ENCODE data around the gene HSD17B2. TPM values are rescaled to one million over a fixed set of nuclear protein-coding genes. Genes with fewer than 3 reads are reported as not detected.

Gene HSD17B2
- total and polyA plus RNA-seq, 4 donors: 47.7 to 126 (median 103) TPM

DNA sequence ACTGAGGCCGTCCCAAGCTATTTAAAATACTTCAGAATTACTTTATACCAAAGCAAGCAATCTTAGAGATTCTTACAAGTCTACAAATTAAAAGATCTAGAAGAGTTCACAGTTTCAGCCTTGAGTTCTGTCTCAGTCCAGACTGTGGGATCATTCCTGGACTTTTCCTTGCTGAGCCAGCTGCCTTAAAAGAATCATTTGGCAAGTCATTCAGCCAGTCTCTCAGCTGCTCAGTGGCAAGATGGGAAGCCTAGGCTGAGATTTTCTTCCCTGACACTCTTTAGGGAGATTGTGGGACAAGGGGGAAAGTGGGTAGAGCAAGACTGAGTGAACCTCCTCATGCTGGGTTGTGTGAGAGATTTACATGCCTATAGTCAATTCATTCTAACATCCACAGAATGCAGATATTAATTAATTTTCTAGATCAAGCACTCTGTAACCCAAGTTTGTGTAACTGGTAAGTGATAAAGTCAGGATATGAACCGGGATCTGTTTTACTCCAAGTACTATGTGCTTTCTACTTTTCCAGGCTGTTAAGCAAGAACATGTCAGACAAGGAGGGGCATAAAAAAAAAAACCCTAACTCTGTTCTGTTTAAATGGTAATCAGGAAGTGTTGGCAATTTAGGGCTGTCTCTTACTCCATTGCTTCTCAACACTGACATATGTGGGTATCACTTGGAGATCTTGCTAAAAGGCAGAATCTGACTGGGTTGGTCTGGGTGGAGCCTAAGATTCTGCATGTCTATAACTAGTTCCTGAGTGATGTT is 50.1 kb downstream of the HSD17B2 start:
- Histone ChIP-seq H3K9me3 (ENCODE audit: control insufficient read depth in 4 of 4, low read length in 3 of 4) (no peaks in the 10 kb centered on the region), H3K4me1 (ENCODE audit: control insufficient read depth in 4 of 4, insufficient read depth in 4 of 4, low read length in 3 of 4) (peaks cover 10 to 76% (median 55%) of the 10 kb centered on the region in 4 donors), H3K27me3 (ENCODE audit: control insufficient read depth in 4 of 4, insufficient read depth in 4 of 4, low read length in 3 of 4) (no peaks in the 10 kb centered on the region), H3K9ac (ENCODE audit: low read depth in 1 of 2, low read length in 2 of 2) (no peak overlapping the region), H3K36me3 (ENCODE audit: control insufficient read depth in 4 of 4, insufficient read depth in 3 of 4, low read depth in 1 of 4, low read length in 3 of 4) (peaks cover 0 to 4% (median 1%) of the 10 kb centered on the region in 4 donors), H3K4me3 (ENCODE audit: low read depth in 1 of 3, low read length in 3 of 3) (no peak overlapping the region), H3K27ac (ENCODE audit: low read depth in 1 of 2, low read length in 2 of 2) (peak overlapping the region; percentile 32 to 34)
- TF ChIP-seq EGR1 (IDR thresholded peaks at IDR 0.05; ENCODE audit: low read depth in 2 of 2) (no peak), JUND (IDR thresholded peaks at IDR 0.05) (no peak), TAF1 (conservative IDR thresholded peaks at IDR 0.05) (no peak), NR2F2 (IDR thresholded peaks at IDR 0.05) (no peak), FOXA1 (IDR thresholded peaks at IDR 0.05) (no peak), RAD21 (IDR thresholded peaks at IDR 0.05) (no peak), YY1 (IDR thresholded peaks at IDR 0.05) (no peak)
- TF ChIP-seq, protein P1, sequence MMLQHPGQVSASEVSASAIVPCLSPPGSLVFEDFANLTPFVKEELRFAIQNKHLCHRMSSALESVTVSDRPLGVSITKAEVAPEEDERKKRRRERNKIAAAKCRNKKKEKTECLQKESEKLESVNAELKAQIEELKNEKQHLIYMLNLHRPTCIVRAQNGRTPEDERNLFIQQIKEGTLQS (IDR thresholded peaks at IDR 0.05): no peak
- TF ChIP-seq, protein P2, sequence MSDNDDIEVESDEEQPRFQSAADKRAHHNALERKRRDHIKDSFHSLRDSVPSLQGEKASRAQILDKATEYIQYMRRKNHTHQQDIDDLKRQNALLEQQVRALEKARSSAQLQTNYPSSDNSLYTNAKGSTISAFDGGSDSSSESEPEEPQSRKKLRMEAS (IDR thresholded peaks at IDR 0.05): no peak
- no peak for DNase-seq (ENCODE audit: low spot score)
- WGBS: 69% methylated on average over 2 of the region's 2 CpGs

DNA sequence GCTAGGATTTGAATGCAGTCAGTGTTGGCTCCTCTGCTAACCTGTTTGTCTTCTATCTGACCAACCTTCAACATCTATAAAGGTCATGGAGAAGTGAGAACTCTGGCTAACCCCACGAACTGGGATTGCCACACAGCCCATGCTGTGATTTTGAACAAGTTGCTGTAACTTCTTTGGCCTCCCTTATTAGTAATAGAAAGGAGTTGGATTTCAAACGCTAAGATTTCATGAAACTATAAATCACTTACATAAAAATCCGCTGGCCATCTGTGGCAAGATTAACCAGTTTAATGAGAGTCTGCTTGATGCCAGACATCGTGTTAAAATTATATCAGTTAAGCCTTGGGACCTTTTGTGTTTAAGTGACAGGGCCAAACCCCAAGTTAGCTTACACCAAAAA is 53.4 kb downstream of the HSD17B2 start:
- DNase-seq (ENCODE audit: low spot score): no peak
- WGBS: 48% methylated on average over 4 of the region's 4 CpGs

More for the DNA sequence above, 53.4 kb downstream of the HSD17B2 start:
- TF ChIP-seq, protein P3, sequence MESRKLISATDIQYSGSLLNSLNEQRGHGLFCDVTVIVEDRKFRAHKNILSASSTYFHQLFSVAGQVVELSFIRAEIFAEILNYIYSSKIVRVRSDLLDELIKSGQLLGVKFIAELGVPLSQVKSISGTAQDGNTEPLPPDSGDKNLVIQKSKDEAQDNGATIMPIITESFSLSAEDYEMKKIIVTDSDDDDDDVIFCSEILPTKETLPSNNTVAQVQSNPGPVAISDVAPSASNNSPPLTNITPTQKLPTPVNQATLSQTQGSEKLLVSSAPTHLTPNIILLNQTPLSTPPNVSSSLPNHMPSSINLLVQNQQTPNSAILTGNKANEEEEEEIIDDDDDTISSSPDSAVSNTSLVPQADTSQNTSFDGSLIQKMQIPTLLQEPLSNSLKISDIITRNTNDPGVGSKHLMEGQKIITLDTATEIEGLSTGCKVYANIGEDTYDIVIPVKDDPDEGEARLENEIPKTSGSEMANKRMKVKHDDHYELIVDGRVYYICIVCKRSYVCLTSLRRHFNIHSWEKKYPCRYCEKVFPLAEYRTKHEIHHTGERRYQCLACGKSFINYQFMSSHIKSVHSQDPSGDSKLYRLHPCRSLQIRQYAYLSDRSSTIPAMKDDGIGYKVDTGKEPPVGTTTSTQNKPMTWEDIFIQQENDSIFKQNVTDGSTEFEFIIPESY (IDR thresholded peaks at IDR 0.05): peak; percentile 79
- peak; percentile 82 for TF ChIP-seq SP1 (IDR thresholded peaks at IDR 0.05)
- TF ChIP-seq, protein P2 (IDR thresholded peaks at IDR 0.05): peak; percentile 79
- TF ChIP-seq FOXA1 (IDR thresholded peaks at IDR 0.05): no peak
- TF ChIP-seq, protein P1 (IDR thresholded peaks at IDR 0.05): no peak
- peak in 1 of 2 donors; percentile 45 for TF ChIP-seq EGR1 (IDR thresholded peaks at IDR 0.05; ENCODE audit: low read depth in 2 of 2)
- TF ChIP-seq FOXA2 (IDR thresholded peaks at IDR 0.05): peak; percentile 42
- TF ChIP-seq YY1 (IDR thresholded peaks at IDR 0.05): peak; percentile 73
- no peak for TF ChIP-seq HNF4G (IDR thresholded peaks at IDR 0.05)
- TF ChIP-seq, protein P4, sequence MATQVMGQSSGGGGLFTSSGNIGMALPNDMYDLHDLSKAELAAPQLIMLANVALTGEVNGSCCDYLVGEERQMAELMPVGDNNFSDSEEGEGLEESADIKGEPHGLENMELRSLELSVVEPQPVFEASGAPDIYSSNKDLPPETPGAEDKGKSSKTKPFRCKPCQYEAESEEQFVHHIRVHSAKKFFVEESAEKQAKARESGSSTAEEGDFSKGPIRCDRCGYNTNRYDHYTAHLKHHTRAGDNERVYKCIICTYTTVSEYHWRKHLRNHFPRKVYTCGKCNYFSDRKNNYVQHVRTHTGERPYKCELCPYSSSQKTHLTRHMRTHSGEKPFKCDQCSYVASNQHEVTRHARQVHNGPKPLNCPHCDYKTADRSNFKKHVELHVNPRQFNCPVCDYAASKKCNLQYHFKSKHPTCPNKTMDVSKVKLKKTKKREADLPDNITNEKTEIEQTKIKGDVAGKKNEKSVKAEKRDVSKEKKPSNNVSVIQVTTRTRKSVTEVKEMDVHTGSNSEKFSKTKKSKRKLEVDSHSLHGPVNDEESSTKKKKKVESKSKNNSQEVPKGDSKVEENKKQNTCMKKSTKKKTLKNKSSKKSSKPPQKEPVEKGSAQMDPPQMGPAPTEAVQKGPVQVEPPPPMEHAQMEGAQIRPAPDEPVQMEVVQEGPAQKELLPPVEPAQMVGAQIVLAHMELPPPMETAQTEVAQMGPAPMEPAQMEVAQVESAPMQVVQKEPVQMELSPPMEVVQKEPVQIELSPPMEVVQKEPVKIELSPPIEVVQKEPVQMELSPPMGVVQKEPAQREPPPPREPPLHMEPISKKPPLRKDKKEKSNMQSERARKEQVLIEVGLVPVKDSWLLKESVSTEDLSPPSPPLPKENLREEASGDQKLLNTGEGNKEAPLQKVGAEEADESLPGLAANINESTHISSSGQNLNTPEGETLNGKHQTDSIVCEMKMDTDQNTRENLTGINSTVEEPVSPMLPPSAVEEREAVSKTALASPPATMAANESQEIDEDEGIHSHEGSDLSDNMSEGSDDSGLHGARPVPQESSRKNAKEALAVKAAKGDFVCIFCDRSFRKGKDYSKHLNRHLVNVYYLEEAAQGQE (IDR thresholded peaks at IDR 0.05): no peak
- TF ChIP-seq HNF4A (conservative IDR thresholded peaks at IDR 0.05): peak; percentile 81 to 84
- peak; percentile 55 to 66 for TF ChIP-seq RAD21 (IDR thresholded peaks at IDR 0.05)
- TF ChIP-seq TAF1 (conservative IDR thresholded peaks at IDR 0.05): no peak
- peak; percentile 97 for TF ChIP-seq RXRA (IDR thresholded peaks at IDR 0.05)
- TF ChIP-seq NR2F2 (IDR thresholded peaks at IDR 0.05): peak; percentile 66
- peak; percentile 20 to 81 for TF ChIP-seq JUND (IDR thresholded peaks at IDR 0.05)
- TF ChIP-seq GABPA (IDR thresholded peaks at IDR 0.05 in 1 of 2, conservative IDR thresholded peaks at IDR 0.05 in 1 of 2): no peak
- TF ChIP-seq, protein P5, sequence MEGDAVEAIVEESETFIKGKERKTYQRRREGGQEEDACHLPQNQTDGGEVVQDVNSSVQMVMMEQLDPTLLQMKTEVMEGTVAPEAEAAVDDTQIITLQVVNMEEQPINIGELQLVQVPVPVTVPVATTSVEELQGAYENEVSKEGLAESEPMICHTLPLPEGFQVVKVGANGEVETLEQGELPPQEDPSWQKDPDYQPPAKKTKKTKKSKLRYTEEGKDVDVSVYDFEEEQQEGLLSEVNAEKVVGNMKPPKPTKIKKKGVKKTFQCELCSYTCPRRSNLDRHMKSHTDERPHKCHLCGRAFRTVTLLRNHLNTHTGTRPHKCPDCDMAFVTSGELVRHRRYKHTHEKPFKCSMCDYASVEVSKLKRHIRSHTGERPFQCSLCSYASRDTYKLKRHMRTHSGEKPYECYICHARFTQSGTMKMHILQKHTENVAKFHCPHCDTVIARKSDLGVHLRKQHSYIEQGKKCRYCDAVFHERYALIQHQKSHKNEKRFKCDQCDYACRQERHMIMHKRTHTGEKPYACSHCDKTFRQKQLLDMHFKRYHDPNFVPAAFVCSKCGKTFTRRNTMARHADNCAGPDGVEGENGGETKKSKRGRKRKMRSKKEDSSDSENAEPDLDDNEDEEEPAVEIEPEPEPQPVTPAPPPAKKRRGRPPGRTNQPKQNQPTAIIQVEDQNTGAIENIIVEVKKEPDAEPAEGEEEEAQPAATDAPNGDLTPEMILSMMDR (IDR thresholded peaks at IDR 0.05; ENCODE audit: low read depth, low read length, missing input control): no peak
- peaks cover 8 to 50% (median 36%) of the 10 kb centered on the region in 4 donors for H3K4me1 ChIP-seq (ENCODE audit: control insufficient read depth in 4 of 4, insufficient read depth in 4 of 4, low read length in 3 of 4)
- H3K27ac ChIP-seq (ENCODE audit: low read depth in 1 of 2, low read length in 2 of 2): peak overlapping the region; percentile 40 to 44
- no peaks in the 10 kb centered on the region for H3K9me3 ChIP-seq (ENCODE audit: control insufficient read depth in 4 of 4, low read length in 3 of 4)
- H3K9ac ChIP-seq (ENCODE audit: low read depth in 1 of 2, low read length in 2 of 2): no peak overlapping the region
- no peaks in the 10 kb centered on the region for H3K27me3 ChIP-seq (ENCODE audit: control insufficient read depth in 4 of 4, insufficient read depth in 4 of 4, low read length in 3 of 4)
- H3K36me3 ChIP-seq (ENCODE audit: control insufficient read depth in 4 of 4, insufficient read depth in 3 of 4, low read depth in 1 of 4, low read length in 3 of 4): peaks cover 3 to 28% (median 23%) of the 10 kb centered on the region in 4 donors
- no peak overlapping the region for H3K4me3 ChIP-seq (ENCODE audit: low read depth in 1 of 3, low read length in 3 of 3)
